Keratinocyte (primary cell): Measurements from ENCODE around the gene AFAP1L1. TPM values are rescaled to one million over a fixed set of nuclear protein-coding genes. Genes with fewer than 3 reads are reported as not detected.

Source experiments
- DNase-seq: peaks from one replicate; pipeline ENCODE4 v3.0.0-alpha.2; 2011; ENCODE audit warnings: low read depth, missing footprints, low spot score
- FAIRE-seq: peaks from 2 replicates; lab custom pipeline; 2011; peaks lifted over from hg19 to GRCh38; lab: Jason Lieb, UNC
- H2AFZ ChIP-seq: 2 replicates; pipeline ENCODE4 v1.6.0; 2012; ENCODE audit warnings: low read length, control low read depth, inconsistent platforms; ENCODE audit not compliant: control insufficient read depth
- H3K27ac ChIP-seq: 2 replicates; pipeline ENCODE4 v1.5.1; 2011; ENCODE audit warnings: low read length; ENCODE audit not compliant: control insufficient read depth, insufficient read depth
- H3K27me3 ChIP-seq: 3 replicates; pipeline ENCODE4 v1.6.0; 2011; ENCODE audit warnings: low read length; ENCODE audit not compliant: control insufficient read depth, insufficient read depth; ENCODE audit errors: extremely low read depth
- H3K36me3 ChIP-seq, 2 experiments: 2 replicates in 1 of 2; 3 replicates in 1 of 2; pipeline ENCODE4 v1.5.1; 2011; ENCODE audit warnings: low read length in 2 of 2, mild to moderate bottlenecking in 1 of 2; ENCODE audit not compliant: control insufficient read depth in 2 of 2, insufficient read depth in 2 of 2; ENCODE audit errors: extremely low read depth in 1 of 2
- H3K4me1 ChIP-seq: 3 replicates; pipeline ENCODE4 v1.5.1; 2011; ENCODE audit warnings: low read length; ENCODE audit not compliant: control insufficient read depth, insufficient read depth; ENCODE audit errors: extremely low read depth
- H3K4me2 ChIP-seq: 3 replicates; pipeline ENCODE4 v1.6.0; 2011; ENCODE audit warnings: low read depth, low read length; ENCODE audit not compliant: control insufficient read depth, insufficient read depth; ENCODE audit errors: extremely low read depth
- H3K4me3 ChIP-seq, 3 experiments: fragments of 200-600 bp in 1 of 3; sonication (generic) in 1 of 3; 2 replicates in 2 of 3; 3 replicates in 1 of 3; pipeline ENCODE4 v1.5.1; 2011 to 2016; ENCODE audit warnings: low read length in 3 of 3, mild to moderate bottlenecking in 3 of 3, control low read depth in 2 of 3, inconsistent platforms in 1 of 3, low read depth in 1 of 3, mixed read lengths in 1 of 3, mixed run types in 1 of 3, moderate library complexity in 1 of 3; ENCODE audit not compliant: control insufficient read depth in 2 of 3, insufficient read depth in 2 of 3; ENCODE audit errors: extremely low read depth in 1 of 3
- H3K79me2 ChIP-seq: 2 replicates; pipeline ENCODE4 v1.6.0; 2012; ENCODE audit warnings: low read length; ENCODE audit not compliant: control insufficient read depth, insufficient read depth
- H3K9ac ChIP-seq: 3 replicates; pipeline ENCODE4 v1.6.0; 2011; ENCODE audit warnings: low read length; ENCODE audit not compliant: control insufficient read depth, insufficient read depth; ENCODE audit errors: extremely low read depth
- H3K9me1 ChIP-seq: 3 replicates; pipeline ENCODE4 v1.6.0; 2011; ENCODE audit warnings: low read length; ENCODE audit not compliant: control insufficient read depth, insufficient read depth; ENCODE audit errors: extremely low read depth
- H3K9me3 ChIP-seq: 2 replicates; pipeline ENCODE4 v1.5.1; 2012; ENCODE audit warnings: low read depth, low read length; ENCODE audit not compliant: control insufficient read depth
- H4K20me1 ChIP-seq: 3 replicates; pipeline ENCODE4 v1.6.0; 2011; ENCODE audit warnings: low read length; ENCODE audit not compliant: control insufficient read depth, insufficient read depth; ENCODE audit errors: extremely low read depth
- CTCF ChIP-seq, 3 experiments: IDR thresholded peaks in 1 of 3; conservative IDR thresholded peaks in 1 of 3; optimal IDR thresholded peaks in 1 of 3; 2 replicates in 2 of 3; 3 replicates in 1 of 3; pipeline versions ENCODE3 to v1.5.1; 2011; ENCODE audit warnings: low read length in 3 of 3, mild to moderate bottlenecking in 3 of 3, moderate library complexity in 2 of 3, control low read depth in 1 of 3, inconsistent platforms in 1 of 3; ENCODE audit not compliant: insufficient read depth in 2 of 3; ENCODE audit errors: extremely low read depth in 1 of 3
- EZH2 ChIP-seq: IDR thresholded peaks from one replicate; pipeline ENCODE4 v1.6.1; 2012; ENCODE audit warnings: inconsistent platforms, mild to moderate bottlenecking, low read length, moderate library complexity
- dilution Hi-C: fragments of 300-500 bp; cut with MboI; formaldehyde crosslinking; loops from one replicate; pipeline ENCODE4 v1.7.0; 2020; ENCODE audit warnings: low sequenced_read_pairs; ENCODE audit not compliant: extremely low pct_ligation_motif_present
- polyA plus RNA-seq, 5 experiments: library from polyadenylated mRNA; depleted of rRNA in 3 of 5; stranded (reverse) in 3 of 5; stranded (forward) in 1 of 5; unstranded in 1 of 5; fragments of >200 nt; gene quantifications; 1 replicate in 1 of 5; 2 replicates in 3 of 5; 3 replicates in 1 of 5; pipeline versions ENCODE4 v1.2.1 to v1.2.3, GENCODE V29; 2011 to 2012; ENCODE audit warnings: missing spikeins in 2 of 5, low read depth in 1 of 5, low replicate concordance in 1 of 5

The AFAP1L1 gene
- polyA plus RNA-seq, 1 donor (not counting 4 experiments of a cell fraction or from before 2014, with no cell fraction given): 4.6 TPM

- H4K20me1 ChIP-seq: no peaks in the 10 kb centered on the region
- no peaks in the 10 kb centered on the region for H3K79me2 ChIP-seq
- H3K9ac ChIP-seq: no peak overlapping the region
- dilution Hi-C loops: no loop called here
- no peak overlapping the region for H3K27ac ChIP-seq
- no peaks in the 10 kb centered on the region for H3K4me1 ChIP-seq
- no peak overlapping the region for H3K4me3 ChIP-seq
- no peak for DNase-seq
- no peaks in the 10 kb centered on the region for H3K9me1 ChIP-seq
- H3K4me2 ChIP-seq: no peak overlapping the region
- H3K9me3 ChIP-seq: no peaks in the 10 kb centered on the region
- no peak for TF ChIP-seq EZH2
- TF ChIP-seq CTCF (optimal IDR thresholded peaks at IDR 0.05 in 1 of 3, IDR thresholded peaks at IDR 0.05 in 1 of 3, conservative IDR thresholded peaks at IDR 0.05 in 1 of 3; ENCODE audit: extremely low read depth in 1 of 3, insufficient read depth in 2 of 3, low read length in 3 of 3): no peak
- H2AFZ ChIP-seq: no peak overlapping the region
- no peaks in the 10 kb centered on the region for H3K27me3 ChIP-seq
- no peak for FAIRE-seq
- H3K36me3 ChIP-seq: no peaks in the 10 kb centered on the region
Observed at GRCh38 chr5:149387982-149388381, 116.3 kb downstream of the AFAP1L1 start.

GRCh38 chr5:149388498-149389190 lies 117.0 kb downstream of the AFAP1L1 start:
- no peaks in the 10 kb centered on the region for H3K36me3 ChIP-seq
- FAIRE-seq (no peak), DNase-seq (no peak)
- no peaks in the 10 kb centered on the region for H4K20me1 ChIP-seq
- H3K27ac ChIP-seq: no peak overlapping the region
- no peaks in the 10 kb centered on the region for H3K9me3 ChIP-seq
- H3K4me2 ChIP-seq: no peak overlapping the region
- no peaks in the 10 kb centered on the region for H3K4me1 ChIP-seq
- no peak for TF ChIP-seq CTCF (optimal IDR thresholded peaks at IDR 0.05 in 1 of 3, IDR thresholded peaks at IDR 0.05 in 1 of 3, conservative IDR thresholded peaks at IDR 0.05 in 1 of 3; ENCODE audit: extremely low read depth in 1 of 3, insufficient read depth in 2 of 3, low read length in 3 of 3)
- TF ChIP-seq EZH2: no peak
- H3K9ac ChIP-seq: no peak overlapping the region
- no peaks in the 10 kb centered on the region for H3K79me2 ChIP-seq
- dilution Hi-C loops: no loop called here
- H3K27me3 ChIP-seq: no peaks in the 10 kb centered on the region
- H2AFZ ChIP-seq: no peak overlapping the region
- no peaks in the 10 kb centered on the region for H3K9me1 ChIP-seq
- no peak overlapping the region for H3K4me3 ChIP-seq
